NCI-H128 (cell line): ENCODE results near the gene KSR1.

ENCODE experiments used
- DNase-seq: peaks from one replicate; lab custom pipeline; 2025; ENCODE audit not compliant: unreplicated experiment; lab: John Stamatoyannopoulos, UW

The KSR1 gene

DNA sequence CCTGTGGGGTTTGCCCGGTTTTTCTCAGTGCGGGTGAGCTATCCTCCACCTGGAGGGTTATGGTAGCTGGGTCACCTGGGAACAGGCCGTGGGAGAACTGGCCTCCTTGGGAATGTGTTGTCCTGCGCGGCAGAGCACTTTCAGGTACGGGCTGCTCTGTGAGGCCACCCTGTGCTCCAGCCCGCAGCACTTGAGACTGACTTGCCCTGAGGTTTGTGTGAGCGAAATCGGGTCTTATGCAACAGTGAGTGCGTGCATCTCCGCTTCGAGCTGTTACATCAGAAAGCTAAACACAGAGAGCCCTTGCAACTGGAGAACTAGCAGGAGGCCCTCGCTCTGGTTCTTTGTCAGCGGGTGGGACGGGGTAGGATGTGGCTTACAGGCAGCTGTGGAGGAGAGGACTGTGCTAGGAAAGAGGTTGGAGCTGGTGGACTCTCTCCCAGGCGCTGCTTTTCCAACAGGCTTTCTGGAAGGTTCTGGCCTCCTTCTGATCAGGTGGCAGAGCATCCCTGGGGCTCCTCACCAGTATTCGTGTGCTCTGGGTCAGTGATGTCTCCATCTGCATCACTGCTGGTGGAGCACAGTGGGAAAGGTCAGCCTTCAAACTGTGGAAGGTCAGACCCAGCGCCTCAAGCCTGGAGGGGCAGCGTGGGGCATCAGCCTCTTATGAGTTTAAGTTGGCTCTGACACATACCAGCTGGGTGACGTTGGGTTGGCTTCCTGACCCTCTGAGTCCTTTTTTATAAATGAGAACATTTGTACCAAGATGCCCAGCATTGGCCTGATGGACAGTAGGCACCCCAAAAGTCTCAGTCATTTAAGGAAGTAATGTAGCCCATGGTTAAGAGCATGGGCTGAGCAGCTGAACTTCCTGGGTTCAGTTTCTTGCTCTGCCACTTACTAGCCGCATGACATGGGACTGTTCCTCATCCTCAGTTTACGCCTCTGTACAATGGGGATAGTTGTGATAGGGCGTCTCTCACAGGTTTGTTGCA lies 76.3 kb downstream of the KSR1 start:
- no peak for DNase-seq

DNA sequence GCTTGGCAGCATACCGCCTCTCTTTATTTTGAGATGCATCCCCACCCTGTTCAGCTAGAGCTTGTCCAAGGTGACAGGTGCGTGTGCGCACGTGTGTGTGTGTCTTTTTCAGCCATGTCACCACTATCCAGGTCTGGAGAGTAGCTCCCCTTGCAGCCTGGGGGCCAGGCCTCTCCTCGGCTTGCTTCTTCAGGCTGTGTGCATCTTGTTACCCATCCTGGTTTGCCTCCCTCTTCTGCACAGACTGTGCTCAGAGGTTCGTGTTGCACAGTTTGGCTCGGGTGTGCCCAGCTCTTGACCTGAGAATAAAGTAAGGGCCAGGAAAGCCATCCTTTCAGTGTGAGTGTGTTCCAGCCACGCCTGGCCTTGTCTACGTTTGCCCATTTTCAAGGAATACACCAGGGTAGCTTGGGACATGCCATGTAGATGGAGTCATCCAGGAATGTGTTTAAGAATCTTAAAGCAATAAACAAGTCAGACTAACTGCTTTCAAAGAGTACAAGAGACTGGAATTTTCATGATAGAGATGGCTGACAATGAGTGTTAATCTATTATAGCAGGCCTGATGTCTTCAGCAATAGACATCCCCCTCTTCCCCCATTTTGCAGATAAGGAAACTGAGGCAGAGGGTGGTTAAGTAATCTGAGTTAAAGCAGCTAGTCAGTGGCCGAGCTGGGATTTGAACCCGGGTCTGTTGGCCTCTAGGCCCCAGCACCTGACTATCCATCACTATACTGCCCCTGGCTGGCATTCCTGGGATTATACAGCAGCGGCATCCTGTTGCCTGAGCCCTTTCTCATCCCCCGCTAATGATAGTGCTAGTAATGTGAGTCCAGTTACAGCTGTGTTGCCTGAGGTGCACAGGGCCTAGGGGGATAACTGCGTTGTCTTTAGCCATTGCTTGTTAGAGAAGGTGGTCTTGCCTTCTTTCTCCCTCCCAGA lies 77.9 kb downstream of the KSR1 start:
- DNase-seq = no peak

DNA sequence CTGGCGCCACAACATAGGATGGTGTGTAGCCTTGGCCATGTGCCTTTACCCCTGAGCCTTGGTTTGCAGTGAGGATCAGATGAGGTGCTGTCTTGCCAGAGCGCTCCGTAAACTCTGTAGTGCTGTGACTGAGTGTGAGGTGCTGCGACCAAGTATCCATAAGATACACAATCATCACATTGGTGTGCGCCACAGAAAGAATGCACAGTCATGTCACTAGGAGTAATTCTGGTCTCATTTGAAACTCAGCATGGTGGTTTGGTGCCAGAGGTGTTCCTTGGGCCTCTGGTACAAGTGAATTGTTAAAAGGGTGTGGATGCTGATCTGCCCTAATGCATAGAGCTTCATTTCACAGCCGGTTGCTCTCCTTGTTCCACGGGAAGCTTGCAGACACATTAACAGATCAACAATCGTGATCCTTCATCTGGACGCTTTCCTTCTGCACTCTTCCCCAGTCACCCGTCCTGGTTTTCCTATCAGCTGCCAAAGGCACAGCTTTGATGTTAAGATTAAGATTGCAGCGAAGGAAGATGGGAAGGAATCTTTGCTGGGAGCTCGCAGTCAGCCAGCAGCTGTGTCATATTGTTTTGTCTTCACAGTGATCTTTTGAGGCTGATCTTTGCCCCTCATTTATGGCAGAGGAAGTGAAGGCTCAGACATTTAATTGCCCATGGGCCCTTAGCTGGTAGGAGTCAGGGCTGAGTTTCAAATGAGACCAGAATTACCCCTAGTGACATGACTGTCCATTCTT lies 79.1 kb downstream of the KSR1 start:
- DNase-seq = no peak

DNA sequence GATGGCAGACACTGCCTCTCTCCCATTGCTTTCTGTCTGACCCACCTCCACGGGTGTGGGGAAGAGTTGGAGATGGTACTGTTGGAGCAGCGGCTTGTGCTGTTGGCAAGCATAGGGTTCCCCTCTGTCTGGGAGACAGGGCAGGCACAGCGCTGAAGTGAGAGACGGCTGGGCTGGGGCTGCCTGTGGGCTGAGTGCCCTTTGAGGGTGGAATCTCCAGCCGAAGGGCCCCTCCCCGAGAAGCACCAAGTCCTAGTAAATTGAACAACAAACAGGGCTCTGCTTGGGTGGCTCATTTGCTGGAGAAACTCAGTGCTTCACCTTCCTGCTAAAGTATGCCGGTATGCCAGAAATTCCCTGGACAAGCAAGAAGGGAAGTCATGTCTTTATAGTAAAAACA lies 79.7 kb downstream of the KSR1 start:
- no peak for DNase-seq

DNA sequence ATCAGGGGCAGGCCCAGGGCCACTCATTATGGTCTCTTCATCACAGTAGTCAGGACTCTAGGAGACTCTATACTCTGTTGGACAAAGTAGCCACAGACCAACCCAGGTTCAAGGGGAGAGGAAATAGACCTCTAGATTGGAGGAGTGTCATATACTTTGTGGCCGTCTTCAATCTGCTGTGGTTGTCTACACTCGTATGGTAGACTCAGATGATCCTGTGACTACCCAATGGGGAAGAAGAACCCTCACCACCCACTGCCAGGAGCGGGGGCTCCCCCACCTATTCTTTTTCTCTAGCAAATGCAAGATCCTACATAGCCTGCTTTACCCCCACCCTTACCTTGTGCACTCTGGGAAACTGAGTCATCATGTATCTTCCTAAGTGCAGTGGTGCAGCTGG lies 80.5 kb downstream of the KSR1 start:
- no peak for DNase-seq

DNA sequence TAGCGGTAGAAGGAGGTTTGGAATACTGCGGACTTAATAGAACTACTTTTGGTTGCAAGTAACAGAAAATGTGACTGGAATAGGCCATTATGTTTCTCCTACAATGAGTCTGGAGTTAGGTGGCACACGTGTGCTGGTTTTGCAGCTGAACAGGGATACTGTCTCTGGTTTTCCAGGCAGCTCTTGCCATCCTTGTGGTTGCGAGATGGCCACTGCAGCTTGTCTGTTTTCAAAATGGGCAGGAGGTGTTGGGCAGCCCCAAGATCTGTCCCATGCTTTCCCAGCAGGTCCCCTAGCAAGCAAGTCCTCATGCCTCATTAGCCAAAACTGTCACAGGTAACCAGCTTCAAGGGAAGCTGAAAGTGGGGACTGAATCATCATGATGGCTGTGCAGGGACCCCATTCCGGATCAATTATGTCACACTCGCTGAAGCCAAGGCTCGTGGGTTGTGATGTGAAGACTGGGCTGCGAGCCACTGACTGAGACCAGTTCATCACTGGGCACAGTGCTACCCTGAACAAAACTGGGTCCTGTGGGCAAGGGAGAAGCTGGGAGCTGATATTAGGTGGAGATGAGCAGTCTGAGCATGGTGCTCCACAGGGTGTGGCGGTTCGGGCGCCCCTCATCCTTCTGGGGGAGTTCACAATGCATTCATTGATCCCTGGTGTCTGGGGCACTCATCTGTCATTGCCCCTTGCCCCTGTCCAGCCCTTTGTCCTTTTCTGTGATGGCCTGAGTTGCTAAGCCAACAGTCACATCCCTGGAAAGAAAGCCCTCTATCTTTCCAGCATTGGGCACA lies 82.1 kb downstream of the KSR1 start:
- DNase-seq = no peak

DNA sequence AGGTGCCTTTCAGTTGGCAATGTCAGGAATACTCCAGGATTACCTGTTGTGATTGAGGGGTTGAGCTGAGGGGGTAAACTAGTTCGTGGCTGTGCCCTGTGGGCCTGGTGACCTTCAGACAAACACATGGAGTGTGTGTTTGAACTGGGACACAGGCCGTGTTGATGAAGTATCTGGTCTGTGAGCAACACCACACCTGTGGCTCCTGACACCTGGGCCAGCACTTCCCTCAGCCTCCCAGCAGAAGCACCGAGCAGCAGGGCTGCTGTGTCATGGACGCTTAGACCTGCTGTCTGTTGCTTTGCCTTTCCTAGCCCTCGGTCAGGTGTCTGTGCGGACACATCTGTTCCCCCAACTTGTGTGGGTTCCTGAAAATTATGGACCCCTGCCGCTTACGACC lies 82.9 kb downstream of the KSR1 start:
- no peak for DNase-seq

DNA sequence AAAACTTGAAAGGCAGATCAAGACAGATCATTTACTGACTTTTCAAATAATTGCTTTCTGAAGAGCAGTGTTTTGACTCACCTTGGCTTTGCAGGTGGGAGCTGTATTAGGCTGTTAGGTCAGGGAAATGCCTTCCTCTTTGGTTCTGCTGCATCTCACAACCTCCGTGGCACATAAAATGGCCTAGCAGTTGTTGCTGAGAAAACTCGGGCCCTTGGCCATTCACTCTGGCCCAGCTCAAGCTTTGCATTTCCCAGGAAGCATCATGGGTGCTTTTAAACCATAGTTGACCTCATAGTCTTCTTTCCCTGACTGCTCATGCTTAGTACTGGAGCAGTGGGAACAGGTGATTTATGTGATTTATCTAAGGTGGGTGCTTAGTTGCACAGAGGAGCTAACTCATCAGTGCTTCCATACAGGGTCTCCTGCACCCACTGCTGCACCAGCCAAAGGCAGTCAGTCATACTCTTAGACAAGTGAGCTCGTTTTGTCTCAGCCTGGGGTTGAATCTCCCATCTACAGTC lies 83.6 kb downstream of the KSR1 start:
- no peak for DNase-seq

DNA sequence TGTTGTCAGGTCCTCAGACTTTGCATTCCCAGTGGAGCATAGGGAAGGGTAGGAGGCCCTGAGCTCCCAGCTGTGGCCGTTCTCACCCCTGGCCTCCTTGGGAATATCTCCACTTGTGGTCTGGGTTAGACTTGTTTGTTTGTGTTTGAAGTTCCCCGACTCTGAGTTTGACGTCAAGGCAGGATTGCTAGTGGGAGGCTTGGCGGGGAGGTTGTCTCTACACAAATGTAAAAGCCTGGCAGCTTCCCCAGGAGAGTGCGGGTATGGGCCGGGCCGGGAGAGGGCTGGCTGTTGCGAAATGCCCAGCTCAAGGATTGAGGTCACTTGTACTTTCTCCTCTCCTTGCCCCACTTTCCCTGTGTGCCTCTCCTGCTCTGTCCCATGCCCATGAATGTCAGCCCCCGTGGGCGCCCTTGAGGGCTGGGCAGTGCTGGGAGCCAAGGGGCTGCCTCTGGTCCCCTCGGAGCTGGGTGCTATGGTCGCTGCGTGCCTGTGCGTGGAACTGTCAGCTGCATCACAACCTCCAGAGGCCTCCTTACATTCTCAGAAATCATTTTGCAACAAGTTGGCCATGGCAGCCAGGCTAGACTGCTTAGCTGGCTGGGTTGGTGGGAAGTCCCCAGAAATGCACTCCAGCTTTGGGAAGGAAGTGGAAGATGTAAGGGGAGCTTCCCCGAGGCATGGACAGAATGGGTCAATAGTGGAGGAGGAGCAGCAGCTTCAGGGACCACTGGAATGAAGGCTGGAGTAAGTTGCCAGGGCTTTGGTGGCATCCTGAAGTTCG lies 84.3 kb downstream of the KSR1 start:
- DNase-seq = no peak

DNA sequence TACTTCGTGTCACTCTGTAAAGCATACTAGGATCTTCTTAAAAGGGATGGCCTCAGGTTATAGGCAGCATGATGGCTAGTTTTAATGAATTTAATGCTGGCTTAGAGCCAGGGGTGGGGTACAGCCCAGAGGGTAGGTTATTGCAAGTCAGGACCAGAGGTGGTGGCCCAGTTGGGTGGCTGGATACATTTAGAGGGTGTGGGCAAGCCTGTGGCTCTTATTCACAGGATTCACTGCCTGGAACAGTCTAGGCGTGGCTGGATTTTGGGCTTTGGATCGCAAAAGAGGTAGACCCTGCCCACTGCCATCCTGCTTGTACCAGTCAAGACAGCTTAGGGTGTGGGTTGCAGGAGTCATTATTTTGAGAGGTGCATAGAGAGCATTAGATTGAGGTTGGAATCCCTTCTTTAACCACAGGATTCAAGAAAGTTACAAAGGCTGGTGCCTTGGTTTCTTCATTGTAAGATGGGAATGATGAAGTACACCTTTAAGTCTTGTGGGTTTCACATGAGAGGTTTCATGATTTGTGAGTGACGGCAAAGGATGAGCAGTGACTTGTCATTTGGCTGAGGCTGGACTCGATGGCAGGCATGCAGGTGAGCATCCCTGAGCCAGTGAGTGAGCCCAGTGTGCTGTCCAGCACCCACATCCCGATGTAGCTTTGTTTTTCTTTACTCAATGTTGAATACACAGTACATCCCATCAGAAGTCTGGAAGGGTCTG lies 85.2 kb downstream of the KSR1 start:
- DNase-seq = no peak

DNA sequence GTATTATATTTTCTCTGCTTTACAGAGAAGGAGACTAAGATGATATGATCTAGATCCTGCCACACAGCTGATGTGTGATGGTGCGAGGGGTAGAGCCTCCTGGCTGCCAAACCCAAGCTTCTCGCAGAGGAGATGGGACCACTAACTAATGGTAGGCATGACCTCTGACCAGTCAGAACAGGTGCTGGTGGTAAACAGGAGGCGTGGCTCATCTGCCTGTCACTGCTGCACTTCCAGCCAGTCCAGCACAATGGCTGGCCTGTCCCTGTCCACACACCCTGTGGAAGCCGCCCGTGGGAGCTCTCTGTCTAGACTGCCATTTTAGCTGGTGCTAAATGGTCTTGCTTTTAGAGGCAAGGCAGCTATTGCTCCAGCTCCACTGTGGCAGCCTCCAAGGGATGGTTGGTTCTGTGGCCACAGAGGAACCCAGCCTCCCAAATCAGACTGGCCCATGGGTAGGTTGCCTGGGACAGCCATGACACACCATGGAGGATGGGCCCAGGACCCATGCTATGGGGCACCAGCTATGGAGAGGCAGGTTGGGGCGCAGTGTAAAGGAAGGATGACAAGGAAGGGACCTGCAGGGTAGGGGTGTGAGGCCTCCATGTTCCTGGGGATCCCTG lies 86.7 kb downstream of the KSR1 start:
- DNase-seq = no peak

DNA sequence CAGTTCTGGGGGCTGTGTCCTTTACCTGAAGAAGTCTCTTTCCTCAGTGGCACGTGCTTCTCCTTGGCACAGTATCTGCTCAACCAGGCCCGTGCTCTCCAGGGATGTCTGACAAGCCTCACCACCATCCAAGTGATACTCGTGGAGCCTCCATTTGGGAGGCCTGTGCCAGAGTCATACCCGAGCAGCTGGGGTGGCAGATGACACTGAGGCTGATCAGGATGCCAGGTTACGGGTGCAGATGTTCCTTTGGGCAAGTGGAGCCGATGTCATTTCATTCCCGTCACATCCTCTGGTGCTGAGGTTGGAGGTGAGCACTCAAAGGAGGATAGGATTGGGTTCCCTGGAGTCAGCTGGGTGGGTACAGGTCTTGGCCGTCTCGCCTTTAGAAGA lies 87.2 kb downstream of the KSR1 start:
- DNase-seq = no peak

DNA sequence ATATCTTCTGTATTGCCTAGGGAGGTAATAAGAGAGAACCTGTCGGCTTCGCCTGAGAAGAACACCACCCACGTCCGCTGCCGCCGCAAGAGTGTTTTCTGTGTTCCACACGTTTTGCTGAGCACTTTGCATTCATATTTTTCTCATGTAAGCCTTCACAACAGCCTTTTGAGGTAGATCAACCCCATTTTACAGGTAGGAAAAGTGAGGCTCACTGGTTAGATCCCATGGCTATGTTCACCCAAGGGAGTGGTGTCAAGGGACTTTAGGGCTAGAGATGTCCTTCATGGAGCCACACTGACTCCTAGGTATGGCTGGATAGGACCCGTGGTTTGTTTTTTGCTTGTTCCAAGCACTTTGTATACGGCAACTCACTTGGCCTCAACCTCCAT lies 87.7 kb downstream of the KSR1 start:
- DNase-seq = no peak

DNA sequence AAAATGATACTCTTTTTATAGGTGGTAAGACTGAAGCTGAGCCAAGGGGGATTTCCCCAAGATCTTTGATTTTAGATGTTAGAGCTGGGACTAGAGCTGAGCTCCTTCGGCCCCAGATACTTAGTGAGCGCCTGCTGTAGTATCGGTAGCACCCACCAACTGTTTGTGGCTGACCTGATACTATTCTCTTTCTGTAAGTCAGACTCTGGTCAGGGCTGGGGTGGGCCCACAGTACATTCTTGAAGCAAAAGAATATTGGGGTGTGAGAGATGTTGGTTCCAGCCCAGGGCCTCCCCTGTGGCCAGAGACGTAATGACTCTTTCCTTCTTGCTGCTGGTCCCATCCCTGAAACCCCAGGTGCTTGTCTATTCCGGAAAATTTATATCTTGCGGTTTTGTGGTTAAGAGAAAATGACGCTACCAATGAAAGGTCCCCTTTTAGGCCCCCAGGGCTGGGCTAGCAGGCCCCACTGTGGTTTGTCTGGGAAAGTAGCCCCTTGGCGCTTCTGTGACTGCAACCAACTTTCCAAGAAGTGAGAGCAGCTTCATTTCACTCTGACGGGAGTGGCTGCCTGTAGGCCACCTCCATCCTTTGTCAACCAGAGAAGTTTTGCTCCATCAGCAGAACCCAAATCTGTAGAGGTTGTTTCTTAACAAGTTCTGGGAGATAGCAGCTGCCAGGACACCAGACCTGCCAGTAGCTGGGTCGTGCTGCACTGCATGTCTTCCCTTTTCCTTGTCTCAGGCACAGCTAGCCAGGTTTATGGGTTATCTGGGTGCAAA lies 88.3 kb downstream of the KSR1 start:
- no peak for DNase-seq

DNA sequence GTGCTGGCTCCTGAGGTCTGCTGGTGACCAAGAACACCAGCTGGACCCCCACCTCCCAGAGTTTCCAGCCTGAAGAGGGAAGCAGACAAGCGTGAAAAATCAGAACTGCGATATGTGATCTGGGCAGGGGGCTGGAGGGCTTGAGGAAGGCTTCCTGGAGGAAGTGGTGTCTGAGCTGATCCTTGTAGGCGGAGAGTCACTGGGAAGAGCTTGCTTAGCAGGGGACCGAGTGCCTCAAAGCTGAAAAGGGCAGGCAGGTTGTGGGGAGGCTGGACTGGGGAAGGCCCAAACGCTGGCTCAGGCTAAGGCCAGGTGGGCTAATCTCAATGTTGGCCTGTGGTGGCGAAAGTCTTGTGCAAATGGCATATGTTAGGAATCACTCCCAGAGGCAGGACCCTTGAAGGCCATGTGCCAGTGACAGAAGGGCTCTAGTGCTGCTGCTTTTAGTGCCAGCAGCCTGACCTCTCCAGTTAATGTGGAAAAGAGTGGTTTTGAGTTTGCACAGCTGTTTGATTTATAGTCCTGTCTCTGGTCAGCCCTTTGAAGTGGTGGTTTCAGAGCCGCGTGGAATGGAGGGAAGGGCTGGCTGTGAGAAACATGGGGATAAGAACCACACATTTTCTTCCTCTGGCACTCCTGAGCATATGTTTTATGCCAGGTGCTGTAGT lies 89.4 kb downstream of the KSR1 start:
- no peak for DNase-seq

DNA sequence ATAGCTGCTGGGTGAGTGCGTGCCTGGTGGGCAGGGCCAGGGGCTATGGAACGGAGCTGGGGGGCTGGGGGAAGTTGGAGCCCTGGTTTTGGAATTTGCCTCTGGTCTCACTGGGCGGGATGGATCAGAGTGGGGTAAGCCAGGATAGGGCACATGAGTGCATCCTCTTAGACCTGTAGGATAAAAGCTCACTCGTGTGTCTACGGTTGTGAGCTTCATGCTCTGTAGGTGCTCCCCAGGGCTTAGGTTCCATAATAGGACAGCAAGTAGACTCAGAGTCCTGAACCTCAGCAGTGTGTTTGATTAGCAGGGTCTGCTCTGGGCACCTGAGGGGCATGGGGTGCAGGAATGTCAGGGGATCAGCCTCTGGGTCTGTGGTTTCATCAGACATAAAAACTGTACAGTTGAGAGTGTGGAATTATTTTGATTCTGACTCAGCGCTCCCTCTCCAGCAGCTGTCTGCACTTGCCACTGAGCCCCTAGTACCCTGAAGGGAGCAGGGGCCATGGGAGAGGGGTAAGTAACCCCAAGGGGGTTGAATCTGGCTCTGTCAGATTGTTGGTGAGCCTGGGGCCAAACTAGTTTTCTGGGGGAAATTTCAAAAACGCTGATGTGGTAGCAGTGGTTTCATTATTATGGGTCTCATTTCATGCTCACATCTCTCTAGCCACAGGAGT lies 90.5 kb downstream of the KSR1 start:
- no peak for DNase-seq
